HL-60 (cell line): ENCODE data around the gene BIRC5.

Experiments used
- GABPA ChIP-seq: IDR thresholded peaks from 2 replicates; pipeline ENCODE4 v1.6.1; 2012; ENCODE audit warnings: low read depth
- POLR2AphosphoS5 ChIP-seq: IDR thresholded peaks from 2 replicates; pipeline ENCODE4 v1.6.1; 2012; ENCODE audit warnings: low read depth
- SPI1 ChIP-seq: IDR thresholded peaks from 2 replicates; pipeline ENCODE4 v1.6.1; 2012; ENCODE audit warnings: low read depth, mild to moderate bottlenecking, borderline replicate concordance
- TF ChIP-seq, protein P1 (sequence below): IDR thresholded peaks from one replicate; pipeline ENCODE4 v1.5.1; 2011; ENCODE audit warnings: low read length, control low read depth, inconsistent platforms; ENCODE audit not compliant: insufficient read depth
- TF ChIP-seq, protein P2 (sequence below): IDR thresholded peaks from 2 replicates; pipeline ENCODE4 v1.6.1; 2012; ENCODE audit warnings: low read depth; ENCODE audit not compliant: insufficient replicate concordance

DNA sequence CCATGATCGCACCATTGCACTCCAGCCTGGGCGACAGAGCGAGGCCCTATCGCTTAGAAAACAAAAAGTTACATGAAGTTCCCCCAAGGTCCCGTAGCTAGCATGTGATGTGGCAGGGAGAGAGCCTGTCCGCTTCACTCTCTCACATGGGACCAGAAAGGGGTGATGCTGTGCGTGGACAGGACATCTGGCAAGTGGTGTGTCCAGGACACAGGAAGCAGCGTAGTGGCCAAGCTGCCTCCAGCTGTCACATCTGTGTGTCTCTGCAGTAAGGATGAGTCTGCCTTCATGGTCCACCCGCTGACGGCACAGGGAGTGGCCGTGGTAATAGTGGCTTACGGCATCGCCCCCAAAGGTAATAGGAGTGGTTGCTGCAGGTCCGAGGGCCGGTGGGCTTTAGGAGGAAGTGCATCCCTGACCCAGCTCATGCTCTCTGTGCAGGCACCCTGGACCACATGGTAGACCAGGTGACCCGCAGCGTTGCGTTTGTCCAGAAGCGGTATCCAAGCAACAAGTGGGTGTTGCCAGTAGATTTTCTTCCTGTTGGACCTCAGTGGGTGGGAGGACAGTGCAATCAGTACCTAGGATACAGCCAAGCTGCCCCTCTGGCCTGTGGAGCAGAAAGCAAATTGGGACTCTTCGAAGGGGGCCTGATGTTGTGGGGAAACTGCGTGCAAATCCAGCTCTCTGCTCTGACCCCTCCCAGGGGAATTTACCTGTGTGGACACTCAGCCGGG lies 9.5 kb upstream of the BIRC5 start:
- TF ChIP-seq, protein P1, sequence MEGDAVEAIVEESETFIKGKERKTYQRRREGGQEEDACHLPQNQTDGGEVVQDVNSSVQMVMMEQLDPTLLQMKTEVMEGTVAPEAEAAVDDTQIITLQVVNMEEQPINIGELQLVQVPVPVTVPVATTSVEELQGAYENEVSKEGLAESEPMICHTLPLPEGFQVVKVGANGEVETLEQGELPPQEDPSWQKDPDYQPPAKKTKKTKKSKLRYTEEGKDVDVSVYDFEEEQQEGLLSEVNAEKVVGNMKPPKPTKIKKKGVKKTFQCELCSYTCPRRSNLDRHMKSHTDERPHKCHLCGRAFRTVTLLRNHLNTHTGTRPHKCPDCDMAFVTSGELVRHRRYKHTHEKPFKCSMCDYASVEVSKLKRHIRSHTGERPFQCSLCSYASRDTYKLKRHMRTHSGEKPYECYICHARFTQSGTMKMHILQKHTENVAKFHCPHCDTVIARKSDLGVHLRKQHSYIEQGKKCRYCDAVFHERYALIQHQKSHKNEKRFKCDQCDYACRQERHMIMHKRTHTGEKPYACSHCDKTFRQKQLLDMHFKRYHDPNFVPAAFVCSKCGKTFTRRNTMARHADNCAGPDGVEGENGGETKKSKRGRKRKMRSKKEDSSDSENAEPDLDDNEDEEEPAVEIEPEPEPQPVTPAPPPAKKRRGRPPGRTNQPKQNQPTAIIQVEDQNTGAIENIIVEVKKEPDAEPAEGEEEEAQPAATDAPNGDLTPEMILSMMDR = no peak
- no peak for TF ChIP-seq GABPA
- TF ChIP-seq POLR2AphosphoS5 = no peak
- TF ChIP-seq, protein P2, sequence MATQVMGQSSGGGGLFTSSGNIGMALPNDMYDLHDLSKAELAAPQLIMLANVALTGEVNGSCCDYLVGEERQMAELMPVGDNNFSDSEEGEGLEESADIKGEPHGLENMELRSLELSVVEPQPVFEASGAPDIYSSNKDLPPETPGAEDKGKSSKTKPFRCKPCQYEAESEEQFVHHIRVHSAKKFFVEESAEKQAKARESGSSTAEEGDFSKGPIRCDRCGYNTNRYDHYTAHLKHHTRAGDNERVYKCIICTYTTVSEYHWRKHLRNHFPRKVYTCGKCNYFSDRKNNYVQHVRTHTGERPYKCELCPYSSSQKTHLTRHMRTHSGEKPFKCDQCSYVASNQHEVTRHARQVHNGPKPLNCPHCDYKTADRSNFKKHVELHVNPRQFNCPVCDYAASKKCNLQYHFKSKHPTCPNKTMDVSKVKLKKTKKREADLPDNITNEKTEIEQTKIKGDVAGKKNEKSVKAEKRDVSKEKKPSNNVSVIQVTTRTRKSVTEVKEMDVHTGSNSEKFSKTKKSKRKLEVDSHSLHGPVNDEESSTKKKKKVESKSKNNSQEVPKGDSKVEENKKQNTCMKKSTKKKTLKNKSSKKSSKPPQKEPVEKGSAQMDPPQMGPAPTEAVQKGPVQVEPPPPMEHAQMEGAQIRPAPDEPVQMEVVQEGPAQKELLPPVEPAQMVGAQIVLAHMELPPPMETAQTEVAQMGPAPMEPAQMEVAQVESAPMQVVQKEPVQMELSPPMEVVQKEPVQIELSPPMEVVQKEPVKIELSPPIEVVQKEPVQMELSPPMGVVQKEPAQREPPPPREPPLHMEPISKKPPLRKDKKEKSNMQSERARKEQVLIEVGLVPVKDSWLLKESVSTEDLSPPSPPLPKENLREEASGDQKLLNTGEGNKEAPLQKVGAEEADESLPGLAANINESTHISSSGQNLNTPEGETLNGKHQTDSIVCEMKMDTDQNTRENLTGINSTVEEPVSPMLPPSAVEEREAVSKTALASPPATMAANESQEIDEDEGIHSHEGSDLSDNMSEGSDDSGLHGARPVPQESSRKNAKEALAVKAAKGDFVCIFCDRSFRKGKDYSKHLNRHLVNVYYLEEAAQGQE = no peak
- TF ChIP-seq SPI1 = no peak
